Thymus (tissue), 11 donors: ENCODE data around the gene CASP9. TPM values are rescaled to one million over a fixed set of nuclear protein-coding genes. Genes with fewer than 3 reads are reported as not detected.
"Not testable (repeated sequence)": the region's sequence is repeated elsewhere in the genome, so short reads cannot be mapped to it uniquely, and the experiment has no call there.

ENCODE experiments used
- DNase-seq, 9 donors: peaks; one replicate each; pipeline ENCODE4 v3.0.0-alpha.2; 2013; ENCODE audit warnings: low spot score in 9 of 9, low read depth in 6 of 9, missing footprints in 1 of 9
- H3K27ac ChIP-seq, 2 donors: one replicate each; pipeline ENCODE4 v1.5.1; 2013; ENCODE audit warnings: control low read depth in 1 of 2, low read depth in 1 of 2, low read length in 1 of 2, mild to moderate bottlenecking in 1 of 2, moderate library complexity in 1 of 2
- H3K27me3 ChIP-seq, 2 donors: one replicate each; pipeline ENCODE4 v1.5.1; 2013; ENCODE audit warnings: low read length in 1 of 2; ENCODE audit not compliant: control insufficient read depth in 2 of 2, insufficient read depth in 1 of 2
- H3K36me3 ChIP-seq, 2 donors: one replicate each; pipeline ENCODE4 v1.5.1; 2013; ENCODE audit warnings: low read length in 1 of 2, mild to moderate bottlenecking in 1 of 2, moderate library complexity in 1 of 2; ENCODE audit not compliant: control insufficient read depth in 2 of 2, insufficient read depth in 2 of 2
- H3K4me1 ChIP-seq, 2 donors: one replicate each; pipeline ENCODE4 v1.5.1; 2013; ENCODE audit warnings: low read length in 2 of 2; ENCODE audit not compliant: control insufficient read depth in 2 of 2, insufficient read depth in 2 of 2
- H3K4me3 ChIP-seq, 2 donors: one replicate each; pipeline ENCODE4 v1.5.1; 2013; ENCODE audit warnings: low read length in 2 of 2, control low read depth in 1 of 2, mild to moderate bottlenecking in 1 of 2
- H3K9me3 ChIP-seq, 2 donors: one replicate each; pipeline ENCODE4 v1.5.1; 2013; ENCODE audit warnings: low read length in 1 of 2, mild to moderate bottlenecking in 1 of 2; ENCODE audit not compliant: control insufficient read depth in 2 of 2, insufficient read depth in 1 of 2
- WGBS: extraction: QIAGEN DNeasy Blood & Tissue Kit; methylation state at CpG from one replicate; pipeline ENCODE4 v1.1.7; 2013; 5-methylcytosine and 5-hydroxymethylcytosine counted together
- polyA plus RNA-seq: library from polyadenylated mRNA; stranded (reverse); fragments of 200-250 nt; gene quantifications from one replicate; pipeline ENCODE4 v1.2.3, GENCODE V29; 2013
- total RNA-seq: library from RNA; stranded (reverse); fragments of 120-200 nt; gene quantifications from one replicate; pipeline ENCODE4 v1.2.4, GENCODE V29; 2013
- donor health status: healthy.

The CASP9 gene
- total and polyA plus RNA-seq, 2 donors = 5.6 to 27.4 TPM

GRCh38 chr1:15479654-15480347, 44.2 kb downstream of the CASP9 start:
- WGBS = 96% methylated on average over 11 of the region's 11 CpGs

DNA sequence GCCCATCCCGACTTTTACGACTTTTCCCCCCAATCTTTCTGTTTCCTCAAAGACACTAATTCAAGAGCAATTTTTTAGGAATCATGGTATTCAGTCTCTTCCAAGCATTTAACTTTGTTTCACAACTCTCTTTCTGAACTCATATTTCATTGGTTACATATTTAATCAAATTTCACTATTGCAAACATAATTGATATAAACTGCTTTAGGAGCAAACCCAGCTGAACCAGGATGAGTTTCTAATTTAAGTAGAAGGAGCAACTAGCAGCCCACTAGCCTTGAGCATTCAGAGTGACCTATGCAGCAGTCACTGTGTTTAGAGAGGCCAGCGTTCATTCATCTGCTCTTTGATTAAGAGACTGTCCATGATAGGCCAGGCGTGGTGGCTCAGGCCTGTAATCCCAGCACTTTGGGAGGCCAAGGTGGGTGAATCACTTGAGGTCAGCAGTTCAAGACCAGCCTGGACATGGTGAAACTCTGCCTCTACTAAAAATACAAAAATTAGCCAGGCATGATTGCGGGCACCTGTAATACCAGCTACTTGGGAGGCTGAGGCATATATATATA, 46.3 kb downstream of the CASP9 start:
- Histone ChIP-seq H3K9me3 (no peaks in the 10 kb centered on the region), H3K4me1 (no peaks in the 10 kb centered on the region), H3K27me3 (no peaks in the 10 kb centered on the region), H3K4me3 (no peak overlapping the region), H3K27ac (no peak overlapping the region), H3K36me3 (no peaks in the 10 kb centered on the region)
- 97% methylated on average over 5 of the region's 5 CpGs for WGBS
- DNase-seq = no peak

More at GRCh38 chr1:15479654-15480347, 44.2 kb downstream of the CASP9 start:
- Histone ChIP-seq H3K9me3 (no peaks in the 10 kb centered on the region), H3K4me3 (no peak overlapping the region), H3K4me1 (no peaks in the 10 kb centered on the region), H3K27ac (no peak overlapping the region), H3K27me3 (no peaks in the 10 kb centered on the region), H3K36me3 (no peaks in the 10 kb centered on the region)
- DNase-seq = no peak

DNA sequence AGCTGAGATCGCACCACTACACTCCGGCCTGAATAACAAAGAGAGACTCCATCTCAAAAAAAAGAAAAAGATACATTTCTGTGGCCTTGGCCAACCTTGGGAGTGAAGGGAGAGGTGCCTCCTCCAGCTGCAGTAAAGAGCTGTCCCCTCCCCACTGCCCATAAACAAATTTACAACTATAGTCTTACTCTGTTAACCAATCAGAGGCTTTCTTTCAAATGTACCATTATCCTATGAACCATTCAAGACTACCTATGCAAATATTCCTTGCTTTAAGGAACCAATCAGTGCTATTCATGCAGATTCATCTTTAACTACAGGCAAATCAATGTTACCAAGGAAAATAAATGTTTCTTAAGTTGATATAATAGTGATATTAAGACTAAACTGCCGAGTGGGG, 47.1 kb downstream of the CASP9 start:
- 99% methylated on average over 3 of the region's 3 CpGs for WGBS
- Histone ChIP-seq H3K27me3 (no peaks in the 10 kb centered on the region), H3K27ac (no peak overlapping the region), H3K36me3 (no peaks in the 10 kb centered on the region), H3K9me3 (no peaks in the 10 kb centered on the region), H3K4me1 (no peaks in the 10 kb centered on the region), H3K4me3 (no peak overlapping the region)
- no peak for DNase-seq

GRCh38 chr1:15475752-15476314, 48.2 kb downstream of the CASP9 start, which contains the start of gene CELA2B:
Gene CELA2B, plus strand, starts transcription at chr1:15476104. Its CDS starts 22 bp downstream, at chr1:15476126.
- no peaks in the 10 kb centered on the region for H3K9me3 ChIP-seq

DNA sequence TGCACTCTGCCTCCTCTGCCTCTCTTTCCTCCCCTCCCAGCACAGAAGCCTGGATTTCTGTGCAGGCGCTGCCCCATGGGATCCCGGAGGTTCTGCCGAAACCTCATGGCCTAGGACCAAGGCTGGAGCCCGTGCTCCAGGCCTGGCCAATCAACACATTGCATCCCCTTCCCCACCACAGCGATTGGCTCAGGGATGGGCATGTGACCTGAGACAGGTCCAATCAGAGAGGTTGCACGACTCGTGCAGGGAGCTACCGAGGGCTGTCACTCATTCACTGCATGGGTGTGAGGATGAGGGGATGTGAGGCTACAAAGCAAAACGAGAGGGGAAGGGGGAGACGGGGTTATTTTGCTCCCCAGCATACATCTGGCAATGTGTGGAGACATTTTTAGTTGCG, 51.4 kb downstream of the CASP9 start:
- 96% methylated on average over 11 of the region's 11 CpGs for WGBS
- Histone ChIP-seq H3K36me3 (no peaks in the 10 kb centered on the region), H3K4me3 (no peak overlapping the region), H3K4me1 (no peaks in the 10 kb centered on the region), H3K27me3 (no peaks in the 10 kb centered on the region), H3K9me3 (no peaks in the 10 kb centered on the region), H3K27ac (no peak overlapping the region)
- no peak for DNase-seq

More at GRCh38 chr1:15475752-15476314, 48.2 kb downstream of the CASP9 start, which contains the start of gene CELA2B:
- Histone ChIP-seq H3K4me3 (no peak within 1 kb of the TSS), H3K27me3 (no peaks in the 10 kb centered on the region), H3K36me3 (no peaks in the 10 kb centered on the region), H3K4me1 (no peaks in the 10 kb centered on the region), H3K27ac (no peak within 1 kb of the TSS)
- no peak for DNase-seq
- WGBS = 96% methylated on average over 5 of the region's 5 CpGs

DNA sequence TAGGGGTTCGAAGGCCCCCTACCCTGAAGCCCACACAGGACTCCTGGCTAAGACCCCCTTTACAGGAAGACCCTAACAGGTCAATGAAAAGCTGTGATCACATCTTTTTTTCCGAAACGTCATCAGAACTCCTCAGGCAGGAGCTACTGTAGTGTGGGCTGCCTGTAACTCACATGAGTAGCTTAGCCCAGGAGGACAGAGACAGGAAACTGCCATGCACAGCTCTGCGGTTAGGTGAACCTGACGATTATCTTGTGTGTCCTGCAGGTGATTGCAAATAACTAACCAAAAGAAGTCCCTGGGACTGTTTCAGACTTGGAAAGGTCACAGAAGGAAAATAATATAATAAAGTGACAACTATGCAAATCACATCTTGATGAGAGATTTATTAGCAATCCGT, 52.3 kb downstream of the CASP9 start:
- DNase-seq, H3K27ac ChIP-seq, H3K4me1 ChIP-seq, H3K36me3 ChIP-seq, H3K27me3 ChIP-seq, H3K4me3 ChIP-seq, H3K9me3 ChIP-seq: not testable (repeated sequence)
- 86% methylated on average over 6 of the region's 6 CpGs for WGBS

- not testable (repeated sequence) for H3K27ac ChIP-seq, DNase-seq, H3K4me1 ChIP-seq, H3K4me3 ChIP-seq, H3K9me3 ChIP-seq, H3K27me3 ChIP-seq, H3K36me3 ChIP-seq
- WGBS = 93% methylated on average over 5 of the region's 5 CpGs
Observed at GRCh38 chr1:15471067-15471466, 52.9 kb downstream of the CASP9 start.

DNA sequence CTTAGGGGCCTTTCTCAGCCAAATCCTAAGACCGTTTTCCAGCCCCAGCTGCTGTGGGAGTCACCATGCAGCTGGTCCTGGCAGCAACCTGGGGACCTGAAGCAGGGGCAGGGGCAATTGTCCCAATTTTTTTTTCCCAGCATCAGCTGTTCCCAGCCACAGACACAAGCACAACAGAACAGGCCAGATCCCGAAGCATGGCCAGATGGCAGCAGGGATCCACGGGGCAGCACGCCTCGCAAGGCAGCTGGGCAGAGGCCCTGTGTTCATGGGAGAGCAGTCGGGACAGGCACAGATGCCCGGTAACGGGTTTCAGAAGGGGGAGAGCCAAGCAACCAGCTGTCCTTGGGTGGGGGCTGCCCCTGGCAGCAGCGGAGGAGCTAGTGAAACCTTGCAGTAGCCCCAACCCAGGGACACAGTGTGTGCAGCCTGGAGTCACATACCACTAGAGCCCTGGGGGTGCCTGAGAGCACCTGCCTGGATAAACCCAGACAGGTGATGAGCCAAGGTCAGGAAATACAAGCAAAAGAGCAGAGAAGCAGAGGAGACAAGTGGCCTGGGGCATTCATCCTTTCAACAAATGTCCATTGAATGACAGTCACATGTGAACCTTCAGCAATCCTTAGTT, 54.1 kb downstream of the CASP9 start:
- not testable (repeated sequence) for H3K4me3 ChIP-seq, H3K9me3 ChIP-seq, H3K27ac ChIP-seq, H3K4me1 ChIP-seq, DNase-seq, H3K36me3 ChIP-seq, H3K27me3 ChIP-seq
- 89% methylated on average over 9 of the region's 9 CpGs for WGBS

- 76% methylated on average over 3 of the region's 3 CpGs for WGBS
- H3K27ac ChIP-seq = no peak overlapping the region
- H3K36me3 ChIP-seq = no peaks in the 10 kb centered on the region
- H3K27me3 ChIP-seq = no peaks in the 10 kb centered on the region
- H3K9me3 ChIP-seq = no peaks in the 10 kb centered on the region
- no peak overlapping the region for H3K4me3 ChIP-seq
- no peak for DNase-seq
- no peaks in the 10 kb centered on the region for H3K4me1 ChIP-seq
Observed at GRCh38 chr1:15469361-15469760, 54.7 kb downstream of the CASP9 start.
